Esophagus muscularis mucosa (tissue), 3 donors: ENCODE results near the gene PADI2.

Experiments used
- POLR2A ChIP-seq: fragments of 450-650 bp; IDR thresholded peaks from one replicate; pipeline ENCODE4 v1.6.1; 2017; ENCODE audit warnings: antibody characterized with exemption, moderate library complexity, mild to moderate bottlenecking, low read depth
- TF ChIP-seq, protein P1 (sequence below), 3 experiments: fragments of 200-600 bp in 2 of 3; fragments of 450-650 bp in 1 of 3; sonication (generic) in 2 of 3; IDR thresholded peaks; one replicate each; pipeline ENCODE4 v1.5.1; 2017 to 2019; ENCODE audit warnings: antibody characterized with exemption in 3 of 3, mild to moderate bottlenecking in 2 of 3, moderate library complexity in 1 of 3

DNA sequence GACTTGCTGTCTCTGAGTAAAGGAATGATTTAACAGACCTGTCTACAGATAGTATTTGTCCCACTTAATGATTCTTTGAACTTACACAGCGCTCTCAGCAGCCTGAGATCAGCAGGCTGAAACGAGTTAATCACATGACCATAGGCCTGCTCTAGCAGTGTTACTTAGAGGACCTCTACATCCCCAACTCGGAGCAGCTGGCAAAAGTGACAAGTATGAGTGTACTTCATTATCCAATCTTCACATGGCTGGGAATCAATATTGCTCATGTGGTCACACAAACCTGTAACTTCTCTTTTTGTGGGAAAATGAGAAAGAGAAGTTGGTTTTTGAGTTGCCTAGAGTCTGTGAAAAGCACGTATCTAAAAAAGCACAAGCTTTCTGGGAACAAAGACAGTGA is 96.1 kb downstream of the PADI2 start:
- TF ChIP-seq, protein P1, sequence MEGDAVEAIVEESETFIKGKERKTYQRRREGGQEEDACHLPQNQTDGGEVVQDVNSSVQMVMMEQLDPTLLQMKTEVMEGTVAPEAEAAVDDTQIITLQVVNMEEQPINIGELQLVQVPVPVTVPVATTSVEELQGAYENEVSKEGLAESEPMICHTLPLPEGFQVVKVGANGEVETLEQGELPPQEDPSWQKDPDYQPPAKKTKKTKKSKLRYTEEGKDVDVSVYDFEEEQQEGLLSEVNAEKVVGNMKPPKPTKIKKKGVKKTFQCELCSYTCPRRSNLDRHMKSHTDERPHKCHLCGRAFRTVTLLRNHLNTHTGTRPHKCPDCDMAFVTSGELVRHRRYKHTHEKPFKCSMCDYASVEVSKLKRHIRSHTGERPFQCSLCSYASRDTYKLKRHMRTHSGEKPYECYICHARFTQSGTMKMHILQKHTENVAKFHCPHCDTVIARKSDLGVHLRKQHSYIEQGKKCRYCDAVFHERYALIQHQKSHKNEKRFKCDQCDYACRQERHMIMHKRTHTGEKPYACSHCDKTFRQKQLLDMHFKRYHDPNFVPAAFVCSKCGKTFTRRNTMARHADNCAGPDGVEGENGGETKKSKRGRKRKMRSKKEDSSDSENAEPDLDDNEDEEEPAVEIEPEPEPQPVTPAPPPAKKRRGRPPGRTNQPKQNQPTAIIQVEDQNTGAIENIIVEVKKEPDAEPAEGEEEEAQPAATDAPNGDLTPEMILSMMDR (IDR thresholded peaks at IDR 0.05): no peak
- TF ChIP-seq POLR2A: no peak
